Tibial artery (tissue), 4 donors: ENCODE data around the gene MICAL3.

Experiments used
- DNase-seq, 2 donors: peaks; one replicate each; pipeline ENCODE4 v3.0.0-alpha.2; 2019
- H3K27ac ChIP-seq, 2 donors: fragments of 200-600 bp; sonication (generic) in 1 of 2; 1 replicate in 1 of 2; 2 replicates in 1 of 2; pipeline ENCODE4 v1.5.1; 2018 to 2019; ENCODE audit warnings: mild to moderate bottlenecking in 1 of 2
- H3K27me3 ChIP-seq, 2 donors: fragments of 200-600 bp; sonication (generic) in 1 of 2; one replicate each; pipeline versions ENCODE4 v1.5.1 to v1.6.0; 2016 to 2019
- H3K36me3 ChIP-seq, 3 donors: fragments of 200-600 bp; sonication (generic) in 2 of 3; one replicate each; pipeline ENCODE4 v1.5.1; 2016 to 2019; ENCODE audit warnings: mild to moderate bottlenecking in 2 of 3
- H3K4me1 ChIP-seq, 4 donors: fragments of 200-600 bp; sonication (generic) in 2 of 4; 1 replicate in 3 of 4; 2 replicates in 1 of 4; pipeline ENCODE4 v1.5.1; 2016 to 2019
- H3K4me3 ChIP-seq, 2 donors: fragments of 200-600 bp; sonication (generic) in 1 of 2; 1 replicate in 1 of 2; 2 replicates in 1 of 2; pipeline ENCODE4 v1.5.1; 2018 to 2019; ENCODE audit warnings: mild to moderate bottlenecking in 2 of 2
- H3K9me3 ChIP-seq, 3 donors: fragments of 200-600 bp; sonication (generic) in 1 of 3; one replicate each; pipeline ENCODE4 v1.5.1; 2016 to 2019
- CTCF ChIP-seq, 2 experiments: fragments of 200-600 bp in 1 of 2; fragments of 450-650 bp in 1 of 2; IDR thresholded peaks; one replicate each; pipeline ENCODE4 v1.5.1; 2017 to 2019; ENCODE audit warnings: antibody characterized with exemption in 2 of 2, mild to moderate bottlenecking in 1 of 2, moderate library complexity in 1 of 2
- intact Hi-C: fragments of 100-400 bp; cut with DNase I; formaldehyde crosslinking; loops from one replicate; pipeline ENCODE4 v1.15.0; 2023; ENCODE audit warnings: low total_unique reads

Gene MICAL3

GRCh38 chr22:17855572-17856290 lies 168.6 kb downstream of the MICAL3 start:
- intact Hi-C loops = no loop called here
- H3K4me1 ChIP-seq = peaks cover 0 to 56% (median 38%) of the 10 kb centered on the region in 4 donors
- no peak for TF ChIP-seq CTCF (IDR thresholded peaks at IDR 0.05)
- peak overlapping the region in 1 of 2 donors; percentile 19 for H3K27ac ChIP-seq
- H3K4me3 ChIP-seq = no peak overlapping the region
- DNase-seq = no peak
- H3K27me3 ChIP-seq = no peaks in the 10 kb centered on the region
- H3K9me3 ChIP-seq = no peaks in the 10 kb centered on the region
- H3K36me3 ChIP-seq = peaks cover 0 to 13% (median 0%) of the 10 kb centered on the region in 3 donors

- Histone ChIP-seq H3K27ac (peak overlapping the region; percentile 85 to 86), H3K4me3 (no peak overlapping the region), H3K9me3 (no peaks in the 10 kb centered on the region), H3K4me1 (peaks cover 0 to 35% (median 20%) of the 10 kb centered on the region in 4 donors), H3K36me3 (peaks cover 0 to 13% (median 0%) of the 10 kb centered on the region in 3 donors), H3K27me3 (no peaks in the 10 kb centered on the region)
- intact Hi-C loops = no loop called here
- no peak for TF ChIP-seq CTCF (IDR thresholded peaks at IDR 0.05)
- DNase-seq = peak in 1 of 2 donors; percentile 81
These were observed 171.3 kb downstream of the MICAL3 start for GRCh38 chr22:17853073-17853472.

GRCh38 chr22:17851759-17852158 lies 172.6 kb downstream of the MICAL3 start:
- no peak overlapping the region for H3K4me3 ChIP-seq
- no peak for TF ChIP-seq CTCF (IDR thresholded peaks at IDR 0.05)
- DNase-seq = peak; percentile 55 to 90
- H3K36me3 ChIP-seq = peaks cover 0 to 13% (median 0%) of the 10 kb centered on the region in 3 donors
- H3K27ac ChIP-seq = peak overlapping the region; percentile 85 to 86
- H3K27me3 ChIP-seq = no peaks in the 10 kb centered on the region
- no peaks in the 10 kb centered on the region for H3K9me3 ChIP-seq
- intact Hi-C loops = no loop called here
- peaks cover 0 to 42% (median 24%) of the 10 kb centered on the region in 4 donors for H3K4me1 ChIP-seq

GRCh38 chr22:17847360-17848078 lies 176.8 kb downstream of the MICAL3 start:
- intact Hi-C loops = no loop called here
- TF ChIP-seq CTCF (IDR thresholded peaks at IDR 0.05) = no peak
- DNase-seq = no peak
- no peak overlapping the region for H3K4me3 ChIP-seq
- H3K27me3 ChIP-seq = no peaks in the 10 kb centered on the region
- H3K27ac ChIP-seq = peak overlapping the region; percentile 78 to 82
- no peaks in the 10 kb centered on the region for H3K9me3 ChIP-seq
- peaks cover 0 to 1% (median 0%) of the 10 kb centered on the region in 3 donors for H3K36me3 ChIP-seq
- H3K4me1 ChIP-seq = peaks cover 9 to 55% (median 32%) of the 10 kb centered on the region in 4 donors

GRCh38 chr22:17846326-17846992 lies 177.9 kb downstream of the MICAL3 start:
- Histone ChIP-seq H3K4me1 (peaks cover 9 to 45% (median 24%) of the 10 kb centered on the region in 4 donors), H3K4me3 (no peak overlapping the region), H3K36me3 (peaks cover 0 to 12% (median 10%) of the 10 kb centered on the region in 3 donors), H3K27ac (peak overlapping the region; percentile 78 to 82), H3K9me3 (no peaks in the 10 kb centered on the region), H3K27me3 (no peaks in the 10 kb centered on the region)
- DNase-seq = peak; percentile 43 to 77
- TF ChIP-seq CTCF (IDR thresholded peaks at IDR 0.05) = no peak
- intact Hi-C loops = no loop called here
